HG02763 (cell line): ENCODE measurements around the gene MBP.
A peak's percentile ranks its signal among the peaks of the same experiment; 100 is the strongest.
"Not testable (repeated sequence)": the region's sequence is repeated elsewhere in the genome, so short reads cannot be mapped to it uniquely, and the experiment has no call there.

Experiments used
- ATAC-seq: cut with Tn5 transposase; IDR thresholded peaks from one replicate; pipeline ENCODE4 v1.9.1; 2021; ENCODE audit warnings: mild to moderate bottlenecking, moderate library complexity; ENCODE audit not compliant: unreplicated experiment

The MBP gene

DNA sequence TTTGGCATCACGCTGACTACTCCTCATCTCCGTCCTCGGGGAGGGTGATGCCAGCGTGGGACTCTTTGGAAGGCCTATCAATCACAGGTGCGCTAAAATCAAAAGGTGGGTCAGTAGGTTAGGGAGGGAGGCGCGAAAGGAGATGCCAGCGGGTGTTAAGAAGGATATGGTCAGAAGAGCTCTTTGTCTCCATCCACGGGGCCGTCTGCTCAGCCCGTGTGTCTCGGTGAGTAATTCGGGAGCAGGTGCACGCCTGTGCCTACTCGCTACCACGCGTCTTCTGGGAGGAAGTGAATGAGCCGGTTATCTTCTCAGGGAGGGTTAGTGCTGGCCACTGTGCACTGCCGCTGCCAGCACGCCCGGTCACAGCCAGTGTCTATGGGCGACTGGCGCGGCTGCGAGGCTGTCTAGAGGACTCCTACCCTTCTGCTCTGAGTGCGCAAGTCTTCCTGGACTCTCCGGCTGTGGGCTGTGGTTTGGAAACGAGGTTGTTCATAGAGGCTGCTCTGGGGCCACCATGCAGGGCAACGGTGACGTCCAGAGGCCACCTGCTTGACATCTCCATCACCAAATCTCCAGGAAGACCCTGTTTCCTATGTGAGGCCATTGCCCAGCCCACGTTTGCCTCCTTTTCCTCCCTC is 153.4 kb downstream of the MBP start:
- no peak for ATAC-seq

GRCh38 chr18:76978616-76979015 is 154.0 kb downstream of the MBP start:
- no peak for ATAC-seq

- no peak for ATAC-seq
Measured at GRCh38 chr18:76977684-76978232, 154.8 kb downstream of the MBP start.

GRCh38 chr18:76977108-76977621 is 155.4 kb downstream of the MBP start:
- no peak for ATAC-seq

GRCh38 chr18:76975577-76976110 is 156.9 kb downstream of the MBP start:
- ATAC-seq, result no peak

- no peak for ATAC-seq
Measured at GRCh38 chr18:76974386-76974785, 158.2 kb downstream of the MBP start.

- no peak for ATAC-seq
Measured at GRCh38 chr18:76973520-76974266, 158.9 kb downstream of the MBP start.

DNA sequence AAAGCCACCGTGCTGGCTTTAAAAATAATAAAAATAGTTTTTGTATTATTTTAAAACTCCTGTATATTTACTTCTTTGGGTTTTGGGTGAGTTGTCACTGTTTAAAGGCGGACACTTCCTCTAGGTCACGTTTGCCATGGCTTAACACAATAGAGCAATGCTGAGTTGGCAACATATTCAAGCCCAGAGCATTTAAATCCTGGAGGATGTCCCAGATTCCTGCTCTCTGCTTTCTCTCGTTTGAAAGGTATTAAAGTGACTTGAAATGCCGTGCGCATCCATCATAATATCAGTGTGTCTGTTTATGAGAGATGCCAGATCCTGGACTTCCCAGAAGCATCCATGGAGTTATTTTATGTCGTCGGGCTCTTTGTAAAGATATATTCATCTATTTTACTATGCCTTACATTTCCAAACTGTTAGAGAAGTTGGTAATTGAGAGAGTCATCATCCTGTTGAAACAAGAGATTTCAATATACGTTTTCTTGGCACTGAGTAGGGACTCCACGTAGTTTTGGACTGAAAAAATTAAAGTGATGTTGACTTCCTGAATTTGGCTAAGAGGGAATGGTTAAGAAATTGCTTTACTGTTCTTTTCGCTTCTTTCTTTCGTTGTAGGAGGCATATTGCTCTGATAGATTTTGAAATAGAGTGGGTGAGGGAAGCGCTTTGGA is 159.6 kb downstream of the MBP start:
- no peak for ATAC-seq

GRCh38 chr18:76972241-76972640 is 160.3 kb downstream of the MBP start:
- no peak for ATAC-seq

GRCh38 chr18:76970770-76971559 is 161.6 kb downstream of the MBP start:
- no peak for ATAC-seq

GRCh38 chr18:76967721-76968472 is 164.7 kb downstream of the MBP start:
- ATAC-seq, result no peak

DNA sequence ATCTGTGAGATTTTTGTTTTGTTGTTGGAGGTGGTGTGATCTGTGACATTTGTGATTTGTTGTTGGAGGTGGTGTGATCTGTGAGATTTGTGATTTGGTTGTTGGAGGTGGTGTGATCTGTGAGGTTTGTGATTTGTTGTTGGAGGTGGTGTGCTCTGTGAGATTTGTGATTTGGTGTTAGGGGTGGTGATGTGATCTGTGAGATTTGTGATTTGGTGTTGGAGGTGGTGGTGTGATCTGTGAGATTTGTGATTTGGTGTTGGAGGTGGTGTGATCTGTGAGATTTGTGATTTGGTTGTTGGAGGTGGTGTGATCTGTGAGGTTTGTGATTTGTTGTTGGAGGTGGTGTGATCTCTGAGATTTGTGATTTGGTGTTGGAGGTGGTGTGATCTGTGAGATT is 165.3 kb downstream of the MBP start:
- not testable (repeated sequence) for ATAC-seq

DNA sequence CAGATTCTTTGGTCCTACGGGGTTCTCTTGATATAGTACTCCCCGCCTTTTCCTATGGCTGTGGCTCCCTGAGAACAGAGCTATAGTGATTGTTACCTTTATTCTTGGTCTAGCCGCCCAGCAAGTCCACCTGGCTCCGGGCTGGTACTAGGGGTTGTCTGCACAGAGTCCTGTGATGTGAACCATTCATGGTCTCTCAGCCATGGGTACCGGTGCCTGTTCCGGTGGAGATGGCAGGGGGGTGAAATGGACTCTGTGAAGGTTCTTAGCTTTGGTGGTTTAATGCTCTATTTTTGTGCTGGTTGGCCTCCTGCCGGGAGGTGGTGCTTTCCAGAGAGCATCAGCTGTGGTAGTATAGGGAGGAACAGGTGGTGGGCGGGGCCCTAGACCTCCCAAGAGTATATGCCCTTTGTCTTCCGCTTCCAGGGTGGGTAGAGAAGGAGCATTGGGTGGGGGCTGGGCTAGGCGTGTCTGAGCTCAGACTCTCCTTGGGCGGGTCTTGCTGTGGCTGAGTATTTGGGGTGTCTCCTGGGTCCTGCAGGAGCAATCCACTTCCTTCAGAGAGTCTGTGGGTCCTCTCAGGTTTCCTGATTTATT is 166.9 kb downstream of the MBP start:
- peak; percentile 56 for ATAC-seq

GRCh38 chr18:76963936-76964335 is 168.6 kb downstream of the MBP start:
- peak; percentile 34 for ATAC-seq

DNA sequence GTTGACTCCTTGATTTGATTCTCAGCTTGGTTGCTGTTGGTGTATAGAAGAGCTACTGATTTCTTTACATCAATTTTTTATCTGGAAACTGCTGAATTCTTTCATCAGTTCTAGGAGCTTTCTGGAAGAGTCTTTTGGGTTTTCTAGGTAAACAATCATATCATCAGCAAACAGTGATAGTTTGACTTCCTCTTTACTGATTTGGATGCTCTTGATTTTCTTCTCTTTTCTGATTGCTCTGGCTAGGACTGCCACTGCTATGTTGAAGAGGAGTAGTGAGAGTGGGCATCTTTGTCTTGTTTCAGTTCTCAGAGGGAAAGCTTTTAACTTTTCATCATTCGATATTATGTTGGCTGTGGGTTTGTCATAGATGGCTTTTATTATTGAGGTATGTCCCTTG is 169.7 kb downstream of the MBP start:
- ATAC-seq, result no peak

DNA sequence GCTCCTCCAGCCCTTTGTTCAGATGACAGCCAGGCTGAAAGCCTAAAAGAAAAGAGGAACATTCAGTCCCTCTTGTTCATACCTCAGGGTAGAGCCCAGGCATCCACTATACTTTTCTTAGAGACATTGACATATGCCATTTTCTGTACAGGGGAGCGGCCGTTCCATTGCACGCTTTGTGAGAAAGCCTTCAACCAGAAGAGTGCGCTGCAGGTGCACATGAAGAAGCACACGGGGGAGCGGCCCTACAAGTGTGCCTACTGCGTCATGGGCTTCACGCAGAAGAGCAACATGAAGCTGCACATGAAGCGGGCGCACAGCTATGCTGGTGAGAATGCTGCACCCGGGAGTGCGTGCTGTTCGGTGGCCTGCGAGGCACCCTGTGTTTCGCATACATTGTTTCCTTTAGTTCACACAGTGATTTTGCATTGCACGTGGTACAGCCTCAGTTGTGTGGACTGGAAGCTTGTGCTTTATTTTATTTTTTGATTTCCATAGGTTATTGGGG is 172.0 kb downstream of the MBP start:
- no peak for ATAC-seq

DNA sequence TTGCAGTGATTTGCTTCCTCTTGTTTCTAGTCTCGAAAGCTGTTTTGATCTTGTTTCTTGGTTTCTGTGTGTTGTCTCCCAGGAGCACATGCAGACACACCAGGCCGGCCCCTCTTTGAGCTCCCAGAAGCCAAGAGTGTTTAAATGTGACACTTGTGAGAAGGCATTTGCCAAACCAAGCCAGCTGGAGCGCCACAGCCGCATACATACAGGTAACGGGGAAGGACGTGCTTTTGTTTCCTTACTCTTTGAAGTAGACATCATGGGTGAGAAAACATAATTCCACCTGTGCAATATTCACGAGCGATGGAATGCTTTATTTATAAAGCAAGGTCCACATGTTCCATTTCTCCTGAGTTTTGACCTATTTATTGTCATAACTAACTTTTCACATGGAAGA is 173.0 kb downstream of the MBP start:
- no peak for ATAC-seq

GRCh38 chr18:76958692-76959341 is 173.8 kb downstream of the MBP start:
- no peak for ATAC-seq
